Activated CD4-positive, alpha-beta T cell treated with anti-CD3 and anti-CD28 coated beads, Interleukin-10, Interleukin-2, amounts not matched to agents 100 ng/mL and 50 ng/mL, durations not matched to agents 16 hours and 8 hours (primary cell): ENCODE results near the gene DPT.

Experiments
- DNase-seq: peaks from one replicate; pipeline ENCODE4 v3.0.0-alpha.2; 2020

DPT gene

GRCh38 chr1:168697356-168698126 is 31.5 kb downstream of the DPT start:
- no peak for DNase-seq

DNA sequence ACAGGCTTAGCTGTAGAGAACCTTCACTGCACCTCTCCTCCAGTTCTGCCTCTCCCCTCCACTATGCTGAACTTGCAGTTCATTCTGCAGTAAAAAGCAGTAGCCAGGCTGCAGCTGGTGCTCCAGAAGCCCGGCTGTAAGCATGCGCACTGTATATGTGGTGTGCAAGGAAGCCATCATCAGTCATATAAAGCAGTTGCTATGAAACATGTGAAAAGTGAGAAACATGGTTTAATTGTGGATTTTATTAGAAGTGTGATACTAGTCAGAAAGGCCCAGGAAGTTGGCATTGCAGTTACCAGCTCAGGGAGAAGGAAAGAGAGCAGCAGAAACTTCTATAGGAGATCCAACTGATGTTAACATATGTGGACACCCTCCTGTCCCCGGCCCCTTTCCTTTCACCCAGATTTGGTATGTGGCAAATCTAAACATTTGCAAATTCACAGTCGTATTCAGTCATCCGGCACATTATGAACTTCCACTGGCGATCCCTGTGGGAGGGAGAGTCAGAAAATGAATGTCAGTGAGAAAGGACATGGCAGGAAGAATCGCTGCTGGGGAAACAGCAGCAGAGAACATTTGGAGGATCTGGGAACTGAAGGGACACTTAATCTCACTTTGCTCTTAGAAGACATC is 32.8 kb downstream of the DPT start:
- DNase-seq: no peak

- DNase-seq: no peak
These were observed 35.2 kb downstream of the DPT start for GRCh38 chr1:168693872-168694238.

- DNase-seq: no peak
These were observed 35.7 kb downstream of the DPT start for GRCh38 chr1:168693197-168693871.

- DNase-seq: no peak
These were observed 36.5 kb downstream of the DPT start for GRCh38 chr1:168692472-168692871.

DNA sequence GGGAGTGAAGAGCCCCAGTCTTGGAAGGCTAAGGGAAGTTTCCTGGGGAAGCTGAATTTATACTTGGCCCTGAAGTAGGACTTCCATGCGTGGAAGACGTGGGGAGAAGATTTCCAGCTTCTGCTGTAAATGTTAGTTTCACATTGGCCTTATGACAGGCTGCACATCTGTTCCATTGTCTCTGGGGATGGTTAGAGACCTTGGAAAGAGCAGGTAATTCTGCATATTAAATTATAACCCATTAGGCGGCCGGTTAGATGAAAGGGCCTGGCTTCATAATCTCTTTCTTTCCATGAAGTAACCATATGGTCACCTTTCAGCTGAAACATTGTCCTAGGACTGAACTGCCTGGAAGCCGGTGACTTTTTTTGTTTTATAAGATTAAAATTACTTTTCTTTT is 37.5 kb downstream of the DPT start:
- DNase-seq: no peak

- no peak for DNase-seq
These were observed 39.0 kb downstream of the DPT start for GRCh38 chr1:168689726-168690602.

- DNase-seq: no peak
These were observed 39.7 kb downstream of the DPT start for GRCh38 chr1:168689327-168689657.

GRCh38 chr1:168688644-168689326 is 40.2 kb downstream of the DPT start:
- DNase-seq: no peak

- no peak for DNase-seq
These were observed 41.2 kb downstream of the DPT start for GRCh38 chr1:168687816-168688215.

- DNase-seq: no peak
These were observed 42.3 kb downstream of the DPT start for GRCh38 chr1:168686666-168687065.

GRCh38 chr1:168683871-168684270 is 45.1 kb downstream of the DPT start:
- DNase-seq: no peak

GRCh38 chr1:168676861-168677260 is 52.1 kb downstream of the DPT start:
- no peak for DNase-seq

GRCh38 chr1:168676029-168676812 is 52.8 kb downstream of the DPT start:
- DNase-seq: no peak

- no peak for DNase-seq
These were observed 54.9 kb downstream of the DPT start for GRCh38 chr1:168673974-168674683.

DNA sequence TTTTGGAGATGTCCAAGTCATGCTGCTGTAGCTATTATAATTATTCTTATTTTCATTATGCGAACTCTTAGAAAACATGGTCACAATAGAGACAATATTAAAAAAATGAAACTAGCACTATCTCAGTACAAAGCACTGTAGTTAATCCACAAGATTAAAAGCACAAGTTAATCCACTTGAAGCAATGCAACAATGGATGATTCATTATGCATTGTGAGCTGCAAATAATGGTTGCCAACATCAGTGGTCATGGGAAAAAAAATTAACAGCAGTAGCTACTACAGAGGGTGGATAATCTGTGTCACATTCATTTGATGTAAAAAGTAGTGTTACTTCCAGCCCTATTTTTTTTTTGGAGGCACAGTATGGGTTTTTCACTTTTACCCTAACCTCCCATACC is 56.7 kb downstream of the DPT start:
- no peak for DNase-seq

DNA sequence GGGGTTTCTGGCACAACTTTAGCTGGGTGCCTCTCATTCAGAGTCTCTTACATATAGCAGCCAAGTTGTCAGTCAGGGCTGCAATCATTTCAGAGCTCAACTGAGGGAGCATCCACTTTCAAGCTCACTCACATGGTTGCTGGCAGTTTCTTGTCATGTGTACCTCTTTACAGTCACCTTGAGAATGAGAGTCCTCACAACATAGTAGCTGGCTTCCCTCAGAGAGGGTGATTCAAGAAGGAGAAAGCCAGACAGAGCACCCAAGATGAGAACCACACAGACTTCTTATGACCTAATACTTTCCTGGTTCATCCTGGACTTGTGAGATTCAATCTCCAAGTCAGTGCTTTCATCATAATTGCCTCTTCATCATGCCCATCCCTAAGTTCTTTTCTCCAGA is 57.2 kb downstream of the DPT start:
- DNase-seq: peak; percentile 5

- DNase-seq: no peak
These were observed 63.0 kb downstream of the DPT start for GRCh38 chr1:168665975-168666374.

DNA sequence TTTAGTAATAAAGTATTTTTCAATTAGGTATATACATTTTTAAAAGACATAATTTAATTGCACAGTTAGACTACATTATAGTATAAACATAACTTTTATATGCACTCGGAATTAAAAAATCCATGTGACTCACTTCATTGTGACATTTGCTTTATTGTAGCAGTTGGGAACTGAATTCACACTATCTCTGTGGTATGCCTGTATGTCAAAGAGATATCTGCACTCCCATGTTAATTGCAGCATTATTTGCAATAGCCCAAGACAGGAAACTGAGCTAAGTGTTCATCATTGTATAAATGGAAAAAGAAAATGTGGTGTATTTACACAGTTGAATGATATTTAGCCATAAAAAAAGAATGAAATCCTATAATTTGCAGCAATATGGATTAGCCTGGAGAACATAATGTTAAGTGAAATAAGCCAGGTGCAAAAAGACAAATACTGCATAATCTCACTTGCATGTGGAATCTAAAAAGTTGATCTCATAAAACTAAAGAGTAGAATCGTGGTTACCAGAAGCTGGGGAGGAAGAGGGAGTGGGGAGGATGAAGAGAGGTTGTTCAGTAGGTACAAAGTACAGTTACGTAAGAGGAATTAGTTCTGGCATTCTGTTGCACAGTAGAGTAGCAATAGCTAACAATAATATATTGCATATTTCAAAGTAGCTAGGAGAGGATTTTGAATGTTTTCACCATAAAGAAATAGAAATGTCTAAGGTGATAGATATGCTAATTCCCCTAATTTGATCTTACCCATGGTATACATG is 64.8 kb downstream of the DPT start:
- DNase-seq: no peak

DNA sequence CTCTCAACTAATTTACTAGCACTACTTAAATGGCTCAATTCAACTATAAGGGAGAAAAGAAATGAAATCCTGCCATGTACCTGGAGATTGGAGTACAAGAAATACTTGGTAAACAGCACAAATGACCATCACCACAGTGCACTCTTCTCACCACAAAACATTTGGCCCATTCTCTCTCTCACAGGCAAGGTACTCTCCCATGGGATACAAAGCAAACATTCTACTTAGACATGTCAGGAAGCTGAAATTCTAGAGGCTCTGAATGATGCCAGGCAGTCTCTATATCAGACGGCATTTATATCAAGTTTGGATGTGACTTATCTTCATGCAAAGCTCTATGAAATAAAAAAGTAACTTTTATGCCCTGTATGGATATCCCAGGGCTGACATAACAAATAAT is 72.5 kb downstream of the DPT start:
- DNase-seq: no peak
